ENCODE results near the gene MACF1.
"Not testable (repeated sequence)": the region's sequence is repeated elsewhere in the genome, so short reads cannot be mapped to it uniquely, and the experiment has no call there.

MACF1 gene

GRCh38 chr1:39473324-39473723, 268.8 kb downstream of the MACF1 start:
- no peak for DNase-seq

- no peak for DNase-seq
These were observed 270.3 kb downstream of the MACF1 start for GRCh38 chr1:39474810-39475209.

- not testable (repeated sequence) for DNase-seq
These were observed 271.1 kb downstream of the MACF1 start for GRCh38 chr1:39475551-39475950.

- DNase-seq, result no peak
These were observed 273.8 kb downstream of the MACF1 start for GRCh38 chr1:39478126-39478915.

- DNase-seq, result no peak
These were observed 276.8 kb downstream of the MACF1 start for GRCh38 chr1:39481289-39481688.

- no peak for DNase-seq
These were observed 278.8 kb downstream of the MACF1 start for GRCh38 chr1:39483276-39483675.

GRCh38 chr1:39484564-39484963, 280.1 kb downstream of the MACF1 start:
- no peak for DNase-seq

GRCh38 chr1:39485046-39485803, 280.7 kb downstream of the MACF1 start:
- DNase-seq, result no peak

- DNase-seq, result no peak
These were observed 283.6 kb downstream of the MACF1 start for GRCh38 chr1:39488012-39488545.

GRCh38 chr1:39488793-39489566, 284.5 kb downstream of the MACF1 start:
- no peak for DNase-seq

- no peak for DNase-seq
These were observed 285.2 kb downstream of the MACF1 start for GRCh38 chr1:39489567-39490239.

- no peak for DNase-seq
These were observed 286.2 kb downstream of the MACF1 start for GRCh38 chr1:39490596-39491145.

GRCh38 chr1:39491146-39491921, 286.8 kb downstream of the MACF1 start, which contains the start of gene BMP8A:
BMP8A (plus strand) TSS chr1:39491636; CDS start chr1:39491992, 356 bp downstream.
- no peak for DNase-seq

- not testable (repeated sequence) for DNase-seq
These were observed 287.9 kb downstream of the MACF1 start for GRCh38 chr1:39492118-39493042.

- not testable (repeated sequence) for DNase-seq
These were observed 288.7 kb downstream of the MACF1 start for GRCh38 chr1:39493043-39493810.

- no peak for DNase-seq
These were observed 290.3 kb downstream of the MACF1 start for GRCh38 chr1:39494671-39495410.

- not testable (repeated sequence) for DNase-seq
These were observed 292.0 kb downstream of the MACF1 start for GRCh38 chr1:39496520-39496919.

GRCh38 chr1:39497585-39497984, 293.1 kb downstream of the MACF1 start:
- no peak for DNase-seq

Measured in cortex of kidney (tissue), 1 donor.